ENCODE results near the gene L3MBTL1.

DNA sequence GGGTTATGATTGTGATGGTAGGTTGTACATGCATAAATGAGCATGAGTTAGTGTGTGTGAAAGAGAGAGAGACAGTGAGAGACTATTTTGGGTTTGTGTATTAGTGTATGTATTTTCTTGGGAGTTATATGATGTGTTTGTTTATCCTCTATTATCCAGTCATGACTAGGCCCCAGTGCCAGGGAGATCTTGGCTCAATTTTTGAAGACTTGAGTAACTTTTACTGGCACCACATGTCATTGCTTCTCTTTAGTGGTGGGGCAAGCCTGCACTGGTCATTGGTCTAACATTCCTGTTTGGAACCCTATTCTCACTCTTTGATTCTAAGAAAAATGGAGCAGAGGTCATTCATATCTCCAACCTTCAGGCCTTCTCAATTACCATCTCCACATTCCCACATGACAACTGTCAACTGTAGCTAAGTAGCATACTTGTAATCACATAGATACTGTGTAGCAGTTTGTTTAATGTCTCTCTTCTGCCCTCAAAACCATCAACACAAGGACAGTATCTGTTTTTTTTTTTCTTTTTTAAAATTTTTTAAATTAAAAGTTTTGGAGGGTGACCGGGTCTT is 8.8 kb downstream of the L3MBTL1 start:
- TF ChIP-seq, protein P1, sequence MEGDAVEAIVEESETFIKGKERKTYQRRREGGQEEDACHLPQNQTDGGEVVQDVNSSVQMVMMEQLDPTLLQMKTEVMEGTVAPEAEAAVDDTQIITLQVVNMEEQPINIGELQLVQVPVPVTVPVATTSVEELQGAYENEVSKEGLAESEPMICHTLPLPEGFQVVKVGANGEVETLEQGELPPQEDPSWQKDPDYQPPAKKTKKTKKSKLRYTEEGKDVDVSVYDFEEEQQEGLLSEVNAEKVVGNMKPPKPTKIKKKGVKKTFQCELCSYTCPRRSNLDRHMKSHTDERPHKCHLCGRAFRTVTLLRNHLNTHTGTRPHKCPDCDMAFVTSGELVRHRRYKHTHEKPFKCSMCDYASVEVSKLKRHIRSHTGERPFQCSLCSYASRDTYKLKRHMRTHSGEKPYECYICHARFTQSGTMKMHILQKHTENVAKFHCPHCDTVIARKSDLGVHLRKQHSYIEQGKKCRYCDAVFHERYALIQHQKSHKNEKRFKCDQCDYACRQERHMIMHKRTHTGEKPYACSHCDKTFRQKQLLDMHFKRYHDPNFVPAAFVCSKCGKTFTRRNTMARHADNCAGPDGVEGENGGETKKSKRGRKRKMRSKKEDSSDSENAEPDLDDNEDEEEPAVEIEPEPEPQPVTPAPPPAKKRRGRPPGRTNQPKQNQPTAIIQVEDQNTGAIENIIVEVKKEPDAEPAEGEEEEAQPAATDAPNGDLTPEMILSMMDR (IDR thresholded peaks at IDR 0.05; ENCODE audit: low read depth, low read length) = no peak
- TF ChIP-seq POLR2A (IDR thresholded peaks at IDR 0.05; ENCODE audit: extremely low read depth, insufficient read length) = no peak

Data from NB4 (cell line).